Inflammatory macrophage treated with lipopolysaccharide for 1 hour (primary cell): Measurements from ENCODE around the gene MRPL24.

Experiments
- DNase-seq, 2 donors: peaks; one replicate each; pipeline ENCODE4 v3.0.0-alpha.2; 2020 to 2022

The MRPL24 gene

GRCh38 chr1:156709757-156710489 is 31.0 kb downstream of the MRPL24 start:
- no peak for DNase-seq

DNA sequence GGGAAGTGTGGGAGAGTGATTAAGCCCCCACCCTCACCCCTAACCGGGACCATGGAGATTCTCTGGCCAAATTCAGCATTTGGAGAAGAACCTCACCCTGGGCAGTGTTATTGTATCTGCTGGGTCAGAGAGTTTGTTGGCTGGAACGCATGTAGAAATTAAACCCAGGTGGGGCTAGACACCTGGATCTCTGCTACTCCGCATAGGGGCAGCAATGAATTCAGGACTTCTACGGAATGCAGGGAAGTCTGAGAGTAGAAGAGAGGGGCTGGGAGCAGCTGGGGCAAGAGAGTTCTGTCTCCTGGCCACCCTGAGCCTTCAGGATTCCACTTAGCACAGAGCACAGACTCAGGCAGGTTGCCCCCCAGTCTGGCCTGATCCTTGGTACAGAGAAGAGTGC is 31.9 kb downstream of the MRPL24 start:
- DNase-seq: no peak

GRCh38 chr1:156708218-156708661 is 32.6 kb downstream of the MRPL24 start:
- DNase-seq: no peak

- DNase-seq: no peak
These were observed 33.3 kb downstream of the MRPL24 start for GRCh38 chr1:156707417-156708217.

DNA sequence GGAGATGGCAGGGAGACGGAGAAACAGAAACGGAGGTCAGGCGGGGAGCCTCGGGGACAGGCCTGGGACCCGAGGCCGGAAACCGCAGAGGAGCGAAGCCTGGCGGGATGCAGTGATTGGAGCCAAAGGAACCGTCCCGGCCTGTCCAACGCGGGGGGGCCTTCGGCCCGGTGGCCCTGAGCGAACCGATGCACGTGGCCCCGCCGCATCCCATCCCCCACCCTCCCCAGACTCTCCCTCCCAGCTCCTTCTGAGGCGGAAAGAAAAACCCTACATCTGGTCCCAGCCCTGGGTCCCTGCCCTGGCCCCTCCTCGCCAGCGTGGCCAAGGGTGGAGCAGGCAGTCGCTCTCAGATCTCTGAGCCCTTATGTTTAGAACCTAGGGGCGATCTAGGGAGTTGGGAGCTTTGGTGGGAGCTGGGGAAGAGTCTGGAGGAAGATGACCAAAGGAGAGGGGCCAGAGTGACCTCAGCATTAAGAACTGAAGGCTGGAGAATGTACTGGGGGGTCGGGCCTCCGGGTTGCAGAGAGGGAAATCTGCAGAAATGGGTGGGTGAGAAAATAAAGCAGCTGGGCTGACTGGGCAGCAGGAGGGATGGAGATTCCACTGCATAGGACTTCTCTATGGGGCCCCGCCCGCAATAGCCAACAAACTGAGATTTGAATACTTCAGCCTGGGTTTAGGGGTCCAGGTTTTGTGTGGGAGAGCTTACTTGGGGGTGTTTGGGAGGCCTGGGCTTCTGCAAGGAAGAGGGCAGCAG is 34.1 kb downstream of the MRPL24 start:
- no peak for DNase-seq

- peak; percentile 37 to 75 for DNase-seq
These were observed 34.8 kb downstream of the MRPL24 start for GRCh38 chr1:156705918-156706656.

DNA sequence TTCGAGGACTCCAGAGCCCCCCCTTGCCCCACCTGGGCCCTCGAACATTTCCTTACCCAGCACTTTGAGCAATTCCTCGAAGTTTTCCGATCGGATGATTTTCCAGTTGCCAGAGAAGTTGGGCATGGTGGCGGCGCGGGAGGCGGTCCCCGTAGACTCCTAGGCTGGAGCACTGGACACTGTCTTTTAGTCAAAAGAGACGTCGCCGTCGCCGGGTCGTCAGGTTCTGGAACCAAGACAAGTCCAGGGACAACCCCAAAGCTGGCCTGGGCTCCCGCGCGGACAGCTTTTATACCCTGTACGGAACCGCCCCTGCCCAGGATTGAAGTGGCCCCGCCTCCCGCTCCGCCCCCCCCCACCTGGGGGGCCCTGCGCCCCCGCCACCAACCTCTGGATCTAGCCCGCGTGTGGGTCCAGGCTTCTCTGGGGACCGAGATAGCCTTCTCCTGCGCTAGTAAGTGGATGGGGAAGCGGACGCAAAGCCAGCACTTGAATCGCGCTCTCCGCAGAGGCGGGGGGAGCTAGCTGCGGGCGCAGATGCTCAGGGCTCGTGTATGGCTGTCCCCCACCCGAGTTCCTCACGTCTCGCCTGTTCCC is 35.5 kb downstream of the MRPL24 start, which contains the start of gene CRABP2:
Gene CRABP2 (minus strand): TSS at position 263 of the 597 bp plus-strand sequence. CDS start 137 bp downstream, at position 126.
- no peak for DNase-seq

GRCh38 chr1:156704930-156705320 is 36.0 kb downstream of the MRPL24 start:
- DNase-seq: peak; percentile 27 to 36

GRCh38 chr1:156704166-156704711 is 36.6 kb downstream of the MRPL24 start:
- no peak for DNase-seq

- no peak for DNase-seq
These were observed 37.1 kb downstream of the MRPL24 start for GRCh38 chr1:156703741-156704140.

GRCh38 chr1:156703336-156703735 is 37.6 kb downstream of the MRPL24 start:
- DNase-seq: no peak

DNA sequence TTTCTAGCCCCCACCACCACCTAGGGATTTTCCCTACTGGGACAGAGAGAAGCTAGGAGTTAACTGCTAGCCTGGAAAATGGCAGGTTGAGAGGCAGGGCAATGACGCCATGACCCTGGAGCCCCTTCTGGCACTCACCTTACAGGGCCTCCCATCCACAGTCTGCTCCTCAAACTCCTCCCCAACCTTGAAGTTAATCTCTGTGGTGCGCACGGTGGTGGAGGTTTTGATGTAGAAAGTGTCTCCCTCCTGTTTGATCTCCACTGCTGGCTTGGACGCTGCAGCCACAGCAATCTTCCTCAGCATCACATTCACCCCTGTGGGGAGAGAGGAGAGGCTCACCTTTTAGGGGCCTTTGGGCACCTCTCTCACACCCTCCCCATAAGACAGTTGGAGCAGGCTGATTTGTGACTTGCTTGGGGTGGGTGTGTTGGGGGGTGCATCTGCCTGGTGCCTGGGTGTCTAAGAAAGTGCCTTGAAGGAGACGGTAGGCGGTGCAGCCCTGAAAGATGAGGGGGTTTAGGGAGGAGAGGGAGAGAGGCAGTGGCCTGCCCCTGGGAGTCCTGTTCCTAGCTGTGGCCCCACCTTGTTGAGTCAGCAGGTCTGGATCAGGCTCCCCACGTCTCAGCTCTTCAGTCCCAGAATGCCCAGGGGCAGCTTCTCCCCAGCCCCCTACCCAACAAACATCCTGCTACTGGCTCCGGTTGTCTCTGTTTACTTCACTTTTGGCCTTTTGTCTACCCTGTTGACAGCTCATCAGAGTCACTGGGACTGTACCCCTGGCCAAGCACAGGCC is 40.0 kb downstream of the MRPL24 start:
- no peak for DNase-seq

GRCh38 chr1:156698995-156699394 is 41.9 kb downstream of the MRPL24 start:
- peak; percentile 44 to 80 for DNase-seq

- no peak for DNase-seq
These were observed 43.4 kb downstream of the MRPL24 start for GRCh38 chr1:156697481-156697880.

GRCh38 chr1:156696755-156697154 is 44.1 kb downstream of the MRPL24 start:
- DNase-seq: no peak

DNA sequence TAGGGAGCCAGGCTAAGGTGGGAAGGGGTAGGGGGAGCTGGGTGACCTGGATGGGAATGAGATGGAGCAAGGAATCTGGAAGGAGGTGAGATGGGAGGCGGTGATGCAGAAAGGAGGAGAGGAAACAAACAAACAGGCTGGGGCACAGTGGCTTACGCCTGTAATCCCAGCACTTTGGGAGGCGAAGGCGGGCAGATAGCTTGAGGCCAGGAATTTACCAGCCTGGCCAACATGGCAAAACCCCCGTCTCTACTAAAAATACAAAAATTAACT is 46.3 kb downstream of the MRPL24 start:
- DNase-seq: no peak

GRCh38 chr1:156693848-156694689 is 46.8 kb downstream of the MRPL24 start:
- DNase-seq: peak in 1 of 2 donors; percentile 45

- no peak for DNase-seq
These were observed 47.7 kb downstream of the MRPL24 start for GRCh38 chr1:156692925-156693847.

GRCh38 chr1:156692441-156692924 is 48.4 kb downstream of the MRPL24 start:
- DNase-seq: no peak
